Measurements from ENCODE around the gene IL21R.

The IL21R gene

DNA sequence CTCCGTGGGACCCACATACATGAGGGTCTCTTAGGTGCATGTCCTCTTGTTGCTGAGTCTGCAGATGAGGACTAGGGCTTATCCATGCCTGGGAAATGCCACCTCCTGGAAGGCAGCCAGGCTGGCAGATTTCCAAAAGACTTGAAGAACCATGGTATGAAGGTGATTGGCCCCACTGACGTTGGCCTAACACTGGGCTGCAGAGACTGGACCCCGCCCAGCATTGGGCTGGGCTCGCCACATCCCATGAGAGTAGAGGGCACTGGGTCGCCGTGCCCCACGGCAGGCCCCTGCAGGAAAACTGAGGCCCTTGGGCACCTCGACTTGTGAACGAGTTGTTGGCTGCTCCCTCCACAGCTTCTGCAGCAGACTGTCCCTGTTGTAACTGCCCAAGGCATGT lies 38.2 kb upstream of the IL21R start:
- DNase-seq (ENCODE audit: insufficient read length, low spot score) (no peak), FAIRE-seq (no peak)
- TF ChIP-seq POLR2A (IDR thresholded peaks at IDR 0.05; ENCODE audit: low read depth, low read length) = no peak; the same call in 1 of the 2 replicates
- no peak for TF ChIP-seq TAF1 (IDR thresholded peaks at IDR 0.05; ENCODE audit: low read depth, low read length)
- no peak for TF ChIP-seq POLR2AphosphoS5 (IDR thresholded peaks at IDR 0.05; ENCODE audit: low read depth, low read length)
- no peak for TF ChIP-seq POU2F2 (IDR thresholded peaks at IDR 0.05; ENCODE audit: low read depth, low read length)
- no peak for TF ChIP-seq SPI1 (IDR thresholded peaks at IDR 0.05; ENCODE audit: low read depth, low read length)
- TF ChIP-seq PAX5 (IDR thresholded peaks at IDR 0.05; ENCODE audit: insufficient read depth, low read length, severe bottlenecking) = no peak

DNA sequence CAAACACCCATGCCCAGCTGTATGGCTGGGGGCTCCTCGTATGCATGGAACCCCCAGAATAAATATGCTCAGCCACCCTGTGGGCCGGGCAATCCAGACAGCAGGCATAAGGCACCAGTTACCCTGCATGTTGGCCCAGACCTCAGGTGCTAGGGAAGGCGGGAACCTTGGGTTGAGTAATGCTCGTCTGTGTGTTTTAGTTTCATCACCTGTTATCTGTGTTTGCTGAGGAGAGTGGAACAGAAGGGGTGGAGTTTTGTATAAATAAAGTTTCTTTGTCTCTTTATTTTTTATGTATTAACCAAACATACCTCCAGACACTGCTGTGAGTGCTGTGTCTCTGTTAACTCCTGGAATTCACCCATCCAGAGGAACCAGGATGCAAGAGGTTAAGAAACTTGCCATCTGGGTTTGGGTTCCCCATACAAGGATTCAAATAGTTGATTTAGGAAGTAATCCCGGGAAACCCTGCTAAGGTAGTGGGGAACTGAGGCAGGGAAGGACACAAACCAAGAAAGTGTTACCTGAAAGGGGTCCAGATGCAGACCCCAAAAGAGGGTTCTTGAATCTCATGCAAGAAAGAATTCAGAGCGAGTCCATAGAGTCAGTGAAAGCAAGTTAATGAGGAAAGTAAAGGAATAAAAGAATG lies 37.4 kb upstream of the IL21R start:
- DNase-seq (ENCODE audit: insufficient read length, low spot score) (no peak), FAIRE-seq (no peak)
- 0 out of 2 replicates have a peak, but pooled peaks have one; percentile 43 for TF ChIP-seq POLR2AphosphoS5 (IDR thresholded peaks at IDR 0.05; ENCODE audit: low read depth, low read length)
- TF ChIP-seq TAF1 (IDR thresholded peaks at IDR 0.05; ENCODE audit: low read depth, low read length) = no peak
- no peak for TF ChIP-seq SPI1 (IDR thresholded peaks at IDR 0.05; ENCODE audit: low read depth, low read length)
- no peak for TF ChIP-seq POU2F2 (IDR thresholded peaks at IDR 0.05; ENCODE audit: low read depth, low read length)
- TF ChIP-seq PAX5 (IDR thresholded peaks at IDR 0.05; ENCODE audit: insufficient read depth, low read length, severe bottlenecking) = no peak
- TF ChIP-seq POLR2A (IDR thresholded peaks at IDR 0.05; ENCODE audit: low read depth, low read length) = no peak

DNA sequence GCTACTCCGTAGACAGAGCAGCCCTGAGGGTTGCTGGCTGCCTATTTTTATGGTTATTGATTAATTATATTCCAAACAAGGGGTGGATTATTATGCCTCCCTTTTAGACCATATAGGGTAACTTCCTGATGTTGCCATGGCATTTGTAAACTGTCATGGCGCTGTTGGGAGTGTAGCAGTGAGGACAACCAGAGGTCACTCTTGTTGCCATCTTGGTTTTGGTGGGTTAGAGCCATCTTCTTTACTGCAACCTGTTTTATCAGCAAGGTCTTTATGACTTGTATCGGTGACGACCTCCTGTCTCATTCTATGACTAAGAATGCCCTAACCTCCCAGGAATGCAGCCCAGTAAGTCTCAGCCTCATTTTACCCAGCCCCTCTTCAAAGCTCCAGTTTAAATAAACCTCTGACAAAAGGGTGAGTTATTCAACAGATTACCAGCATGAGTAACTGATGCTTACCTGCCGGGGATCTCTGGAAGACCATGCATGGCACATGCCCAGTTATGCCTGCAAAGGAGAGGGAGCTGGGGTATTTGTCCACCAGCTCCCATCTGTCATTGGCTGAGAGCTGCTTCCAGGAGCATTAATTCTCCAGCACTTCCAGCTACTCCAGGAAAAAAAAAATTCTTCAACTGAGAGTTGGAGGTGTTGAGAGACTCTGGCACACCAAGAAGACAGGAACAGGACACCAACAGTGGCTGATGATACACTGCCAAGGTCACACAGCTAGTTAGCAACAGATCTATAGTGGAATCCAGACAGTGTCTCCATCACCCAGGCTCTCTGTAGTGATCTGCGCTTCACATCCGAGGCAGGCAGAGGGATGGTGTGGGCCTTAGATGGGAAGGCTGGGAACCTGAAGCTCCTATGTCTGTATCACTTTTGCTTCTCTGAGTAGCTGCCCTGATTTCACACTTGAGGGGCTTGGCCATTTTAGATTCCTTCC lies 36.6 kb upstream of the IL21R start:
- no peak for DNase-seq (ENCODE audit: insufficient read length, low spot score)
- peak; percentile 68; the same call in 1 of the 2 replicates for TF ChIP-seq POLR2AphosphoS5 (IDR thresholded peaks at IDR 0.05; ENCODE audit: low read depth, low read length)
- TF ChIP-seq POU2F2 (IDR thresholded peaks at IDR 0.05; ENCODE audit: low read depth, low read length) = no peak
- FAIRE-seq = no peak

DNA sequence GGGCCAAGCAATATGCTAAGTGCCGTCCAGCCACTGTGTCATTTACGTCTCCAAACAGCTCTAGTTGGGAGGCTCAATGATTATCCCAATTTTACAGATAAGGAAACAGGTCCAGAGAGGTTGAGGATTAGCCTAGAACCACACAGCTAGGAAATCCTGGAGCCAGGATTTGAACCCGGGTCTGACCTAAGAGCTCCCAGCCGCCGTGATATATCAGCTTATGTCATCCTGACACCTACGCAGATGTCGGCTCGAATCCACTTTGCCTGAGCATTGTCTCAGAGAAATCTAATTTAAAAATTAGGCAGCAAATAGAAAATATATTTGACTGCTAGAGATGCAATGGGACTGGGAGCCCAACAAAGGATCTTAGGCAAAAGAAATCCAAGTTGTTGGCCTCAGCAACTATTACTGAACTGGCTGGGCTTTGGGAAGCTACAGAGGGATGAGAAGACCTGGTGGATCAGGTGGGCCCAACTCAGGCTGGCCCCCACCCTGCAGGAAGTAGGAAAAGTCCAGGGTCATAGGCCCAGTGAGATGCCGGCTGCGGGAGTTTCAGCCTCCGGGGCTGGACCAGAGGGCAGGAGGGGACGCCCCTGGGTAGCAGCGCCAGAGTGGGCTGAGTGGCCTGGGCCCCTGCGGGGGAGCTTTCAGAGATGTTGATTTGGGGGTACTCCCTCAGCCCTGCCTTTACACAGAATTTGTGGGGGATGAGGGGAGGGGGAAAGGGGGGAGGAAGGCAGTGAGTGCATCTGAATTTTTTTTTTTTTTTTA lies 35.1 kb upstream of the IL21R start:
- no peak for FAIRE-seq
- TF ChIP-seq SPI1 (IDR thresholded peaks at IDR 0.05; ENCODE audit: low read depth, low read length) = no peak
- no peak for TF ChIP-seq PAX5 (IDR thresholded peaks at IDR 0.05; ENCODE audit: insufficient read depth, low read length, severe bottlenecking)
- no peak for TF ChIP-seq TAF1 (IDR thresholded peaks at IDR 0.05; ENCODE audit: low read depth, low read length)
- no peak for TF ChIP-seq POLR2AphosphoS5 (IDR thresholded peaks at IDR 0.05; ENCODE audit: low read depth, low read length)
- no peak for TF ChIP-seq POLR2A (IDR thresholded peaks at IDR 0.05; ENCODE audit: low read depth, low read length)
- TF ChIP-seq POU2F2 (IDR thresholded peaks at IDR 0.05; ENCODE audit: low read depth, low read length) = no peak
- no peak for DNase-seq (ENCODE audit: insufficient read length, low spot score)

DNA sequence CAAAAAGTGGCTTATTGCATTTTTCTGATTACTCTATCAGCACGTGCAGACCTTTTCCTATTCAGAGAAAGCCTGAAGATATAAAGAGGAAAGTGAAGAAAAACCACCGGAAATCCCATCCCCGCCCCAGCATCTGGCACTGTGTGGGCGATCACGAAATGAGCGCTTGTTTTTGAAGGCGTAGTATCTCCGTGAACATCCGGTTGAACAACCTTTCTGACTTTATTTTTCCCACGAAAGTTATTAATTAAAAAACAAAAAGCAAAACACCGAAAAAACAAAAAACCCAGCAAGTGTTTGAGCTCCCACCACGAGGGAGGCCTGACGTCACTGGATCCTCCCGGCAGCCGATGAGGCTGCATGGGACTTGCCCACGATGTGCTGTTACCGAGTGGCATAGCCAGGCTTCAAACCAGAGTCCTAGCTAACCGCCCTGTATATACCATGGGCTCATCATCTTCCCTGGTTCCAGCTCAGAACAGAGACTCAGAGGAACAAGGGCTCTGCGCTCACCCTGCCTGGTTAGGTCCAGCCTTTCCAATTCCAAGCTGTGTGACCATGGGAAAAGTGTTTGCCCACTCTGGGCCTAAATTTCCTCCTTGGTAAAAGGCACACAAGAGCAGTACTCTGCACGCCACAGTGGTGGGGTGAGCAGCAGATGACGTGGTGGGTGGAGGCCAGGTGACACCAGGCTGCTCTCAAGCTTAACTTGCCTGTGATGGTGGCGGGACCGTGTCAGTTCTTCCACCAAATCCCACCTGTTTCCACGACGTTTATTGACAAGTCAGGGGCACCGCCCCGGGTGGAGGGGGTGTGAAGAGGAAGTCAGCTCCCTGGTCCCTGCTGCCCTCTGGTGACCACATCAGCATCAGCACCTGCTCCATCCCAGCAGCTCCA lies 34.3 kb upstream of the IL21R start:
- peak; percentile 62; the same call in 1 of the 2 replicates for TF ChIP-seq POU2F2 (IDR thresholded peaks at IDR 0.05; ENCODE audit: low read depth, low read length)
- peak; percentile 66 for TF ChIP-seq SPI1 (IDR thresholded peaks at IDR 0.05; ENCODE audit: low read depth, low read length)
- 0 out of 2 replicates have a peak, but pooled peaks have one; percentile 33 for TF ChIP-seq POLR2AphosphoS5 (IDR thresholded peaks at IDR 0.05; ENCODE audit: low read depth, low read length)
- TF ChIP-seq POLR2A (IDR thresholded peaks at IDR 0.05; ENCODE audit: low read depth, low read length) = no peak
- TF ChIP-seq TAF1 (IDR thresholded peaks at IDR 0.05; ENCODE audit: low read depth, low read length) = no peak
- no peak for TF ChIP-seq PAX5 (IDR thresholded peaks at IDR 0.05; ENCODE audit: insufficient read depth, low read length, severe bottlenecking)
- FAIRE-seq (peak; percentile 99), DNase-seq (ENCODE audit: insufficient read length, low spot score) (peak; percentile 60)

DNA sequence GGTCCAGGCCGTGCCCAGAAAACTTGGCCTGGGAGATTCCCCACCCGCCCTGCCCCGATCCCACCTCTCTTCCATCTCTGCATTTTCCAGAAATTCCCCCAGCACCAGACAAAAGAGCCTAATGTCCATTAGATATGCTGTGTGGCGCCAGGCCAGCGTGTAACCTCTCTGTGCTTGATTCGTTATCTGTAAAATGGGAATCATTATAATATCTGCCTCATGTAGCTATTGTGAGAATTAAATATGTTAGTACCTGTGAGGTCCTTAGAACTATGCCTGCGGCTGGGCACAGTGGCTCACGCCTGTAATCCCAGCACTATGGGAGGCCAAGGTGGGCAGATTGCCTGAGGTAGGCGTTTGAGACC lies 33.6 kb upstream of the IL21R start:
- FAIRE-seq (no peak), DNase-seq (ENCODE audit: insufficient read length, low spot score) (no peak)
- TF ChIP-seq POU2F2 (IDR thresholded peaks at IDR 0.05; ENCODE audit: low read depth, low read length) = 0 out of 2 replicates have a peak, but pooled peaks have one; percentile 2
- TF ChIP-seq SPI1 (IDR thresholded peaks at IDR 0.05; ENCODE audit: low read depth, low read length) = no peak
- no peak for TF ChIP-seq POLR2AphosphoS5 (IDR thresholded peaks at IDR 0.05; ENCODE audit: low read depth, low read length)
- no peak for TF ChIP-seq POLR2A (IDR thresholded peaks at IDR 0.05; ENCODE audit: low read depth, low read length)
- no peak for TF ChIP-seq TAF1 (IDR thresholded peaks at IDR 0.05; ENCODE audit: low read depth, low read length)
- no peak for TF ChIP-seq PAX5 (IDR thresholded peaks at IDR 0.05; ENCODE audit: insufficient read depth, low read length, severe bottlenecking)

DNA sequence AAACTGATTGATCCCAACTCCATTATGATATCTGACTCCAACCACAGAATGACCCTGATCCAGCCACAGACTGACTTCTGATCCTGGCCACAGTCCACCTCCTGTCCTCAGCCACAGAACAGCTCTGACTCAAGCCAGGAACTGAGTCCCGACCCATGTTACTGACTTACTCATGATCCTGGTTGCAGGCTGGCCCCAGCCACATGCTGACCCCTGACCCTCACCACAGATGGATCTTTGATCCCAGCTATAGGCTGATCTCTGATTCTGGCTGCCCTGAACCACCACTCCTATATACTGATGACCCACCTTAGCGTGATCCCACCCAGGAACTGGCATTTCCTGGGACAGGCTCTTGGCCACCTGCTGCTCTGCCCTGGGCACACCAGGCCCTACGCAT lies 32.2 kb upstream of the IL21R start:
- DNase-seq (ENCODE audit: insufficient read length, low spot score) (no peak), FAIRE-seq (peak; percentile 40)
- no peak for TF ChIP-seq PAX5 (IDR thresholded peaks at IDR 0.05; ENCODE audit: insufficient read depth, low read length, severe bottlenecking)
- no peak for TF ChIP-seq POU2F2 (IDR thresholded peaks at IDR 0.05; ENCODE audit: low read depth, low read length)
- TF ChIP-seq POLR2A (IDR thresholded peaks at IDR 0.05; ENCODE audit: low read depth, low read length) = no peak
- TF ChIP-seq SPI1 (IDR thresholded peaks at IDR 0.05; ENCODE audit: low read depth, low read length) = no peak
- no peak for TF ChIP-seq TAF1 (IDR thresholded peaks at IDR 0.05; ENCODE audit: low read depth, low read length)
- no peak for TF ChIP-seq POLR2AphosphoS5 (IDR thresholded peaks at IDR 0.05; ENCODE audit: low read depth, low read length)

DNA sequence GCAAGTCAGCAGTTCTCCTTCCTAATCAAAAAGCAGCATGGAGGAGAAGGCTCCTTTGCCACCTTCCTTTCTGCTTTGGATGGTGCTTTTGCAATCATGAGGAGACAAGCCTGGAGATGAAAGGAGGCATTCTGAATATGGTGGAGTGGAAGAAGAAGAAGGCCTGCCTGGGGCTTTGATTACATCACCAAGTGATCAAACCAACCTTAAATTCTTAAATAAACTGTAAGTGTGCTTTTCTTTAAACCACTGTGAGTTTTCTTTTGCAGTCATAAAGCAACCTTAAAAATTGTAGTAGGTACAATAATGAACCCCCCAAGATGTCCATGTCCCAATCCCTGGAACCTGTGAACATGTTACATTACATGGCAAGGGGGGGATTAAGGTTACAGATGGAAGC lies 31.7 kb upstream of the IL21R start:
- FAIRE-seq = no peak

More for the DNA sequence above, 31.7 kb upstream of the IL21R start:
- TF ChIP-seq TAF1 (IDR thresholded peaks at IDR 0.05; ENCODE audit: low read depth, low read length) (no peak), POLR2AphosphoS5 (IDR thresholded peaks at IDR 0.05; ENCODE audit: low read depth, low read length) (no peak), PAX5 (IDR thresholded peaks at IDR 0.05; ENCODE audit: insufficient read depth, low read length, severe bottlenecking) (no peak), POLR2A (IDR thresholded peaks at IDR 0.05; ENCODE audit: low read depth, low read length) (no peak), POU2F2 (IDR thresholded peaks at IDR 0.05; ENCODE audit: low read depth, low read length) (no peak), SPI1 (IDR thresholded peaks at IDR 0.05; ENCODE audit: low read depth, low read length) (no peak)
- no peak for DNase-seq (ENCODE audit: insufficient read length, low spot score)

Data from GM12891 (cell line).